Left lung (tissue), 10 donors: ENCODE results near the gene ZNF628. TPM values are rescaled to one million over a fixed set of nuclear protein-coding genes. Genes with fewer than 3 reads are reported as not detected.

Source experiments
- ATAC-seq: fragments of 200-7000 bp; cut with Tn5 transposase; one replicate; pipeline ENCODE4 v1.9.1; 2020; ENCODE audit warnings: moderate library complexity
- DNase-seq, 4 donors: peaks; one replicate each; pipeline ENCODE4 v3.0.0-alpha.2; 2013 to 2020
- H3K27ac ChIP-seq, 2 donors: fragments of 200-600 bp; sonication (generic) in 1 of 2; one replicate each; pipeline versions ENCODE4 v1.5.0 to v1.8.0; 2020 to 2021
- H3K27me3 ChIP-seq, 2 donors: fragments of 200-600 bp; sonication (generic) in 1 of 2; one replicate each; pipeline versions ENCODE4 v1.5.0 to v1.8.0; 2020 to 2021
- H3K36me3 ChIP-seq, 2 donors: fragments of 200-600 bp; sonication (generic) in 1 of 2; one replicate each; pipeline versions ENCODE4 v1.5.0 to v1.8.0; 2020 to 2021
- H3K4me1 ChIP-seq, 2 donors: fragments of 200-600 bp; one replicate each; pipeline ENCODE4 v1.8.0; 2021
- H3K4me3 ChIP-seq, 2 donors: fragments of 200-600 bp; sonication (generic) in 1 of 2; one replicate each; pipeline versions ENCODE4 v1.5.0 to v1.8.0; 2020 to 2021; ENCODE audit warnings: mild to moderate bottlenecking in 1 of 2
- H3K9me3 ChIP-seq, 2 donors: fragments of 200-600 bp; sonication (generic) in 1 of 2; one replicate each; pipeline versions ENCODE4 v1.5.0 to v1.8.0; 2020 to 2021
- intact Hi-C, 2 donors: fragments of 100-400 bp; cut with DNase I; formaldehyde crosslinking; loops; one replicate each; pipeline versions ENCODE4 v1.11.2 to v1.14.2; 2022
- polyA plus RNA-seq, 6 donors: library from polyadenylated mRNA; unstranded; fragments of 120-200 nt; gene quantifications; one replicate each; pipeline ENCODE4 v1.2.1, GENCODE V29; 2013; ENCODE audit not compliant: insufficient read length in 6 of 6
- total RNA-seq, 2 donors: library from RNA; stranded (reverse); fragmentation: NEBNext Ultra II Directional; extraction: Animal tissue kit (Norgen Biotek cat#: 25700); gene quantifications; one replicate each; pipeline ENCODE4 v1.2.1, GENCODE V29; 2021
- TF ChIP-seq, protein P1 (sequence below), 2 donors: fragments of 200-600 bp; sonication (generic) in 1 of 2; IDR thresholded peaks; one replicate each; pipeline versions ENCODE4 v1.5.0 to v1.8.0; 2021; ENCODE audit warnings: antibody characterized with exemption in 2 of 2
- donor health status: DM: no; HTN: yes; CAD: no.
- donor health status: DM: no; HTN: no; CAD: no.

ZNF628 gene
- total and polyA plus RNA-seq, 8 donors, result 1.6 to 9.5 (median 3.7) TPM

DNA sequence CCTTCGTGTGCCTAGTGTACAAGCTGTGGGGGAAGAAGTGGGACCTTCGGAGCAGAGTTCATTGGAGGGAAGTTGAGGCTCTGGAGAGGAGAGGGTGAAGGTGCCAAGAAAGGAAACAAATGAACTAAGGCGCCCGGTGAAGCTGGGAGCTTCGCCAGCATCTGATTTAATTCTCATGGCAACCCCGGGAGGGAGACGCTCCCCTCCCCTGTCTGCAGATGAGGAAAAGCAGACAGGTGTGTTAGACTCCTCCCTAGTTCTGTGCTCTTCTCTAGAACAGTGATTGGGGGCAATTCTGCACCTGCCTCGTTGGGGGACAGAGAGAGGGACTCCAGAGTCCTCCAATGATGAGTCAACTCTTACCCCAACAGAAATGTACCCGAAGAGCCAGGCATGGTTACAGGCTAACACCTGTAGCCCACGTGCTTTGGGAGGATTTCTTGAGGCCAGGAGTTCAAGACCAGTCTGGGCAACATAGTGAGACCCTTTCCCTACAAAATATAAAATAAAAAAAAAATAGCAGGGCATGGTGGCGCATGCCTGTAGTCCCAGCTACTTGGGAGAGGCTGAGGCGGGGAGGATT, 16.0 kb downstream of the ZNF628 start:
- TF ChIP-seq, protein P1, sequence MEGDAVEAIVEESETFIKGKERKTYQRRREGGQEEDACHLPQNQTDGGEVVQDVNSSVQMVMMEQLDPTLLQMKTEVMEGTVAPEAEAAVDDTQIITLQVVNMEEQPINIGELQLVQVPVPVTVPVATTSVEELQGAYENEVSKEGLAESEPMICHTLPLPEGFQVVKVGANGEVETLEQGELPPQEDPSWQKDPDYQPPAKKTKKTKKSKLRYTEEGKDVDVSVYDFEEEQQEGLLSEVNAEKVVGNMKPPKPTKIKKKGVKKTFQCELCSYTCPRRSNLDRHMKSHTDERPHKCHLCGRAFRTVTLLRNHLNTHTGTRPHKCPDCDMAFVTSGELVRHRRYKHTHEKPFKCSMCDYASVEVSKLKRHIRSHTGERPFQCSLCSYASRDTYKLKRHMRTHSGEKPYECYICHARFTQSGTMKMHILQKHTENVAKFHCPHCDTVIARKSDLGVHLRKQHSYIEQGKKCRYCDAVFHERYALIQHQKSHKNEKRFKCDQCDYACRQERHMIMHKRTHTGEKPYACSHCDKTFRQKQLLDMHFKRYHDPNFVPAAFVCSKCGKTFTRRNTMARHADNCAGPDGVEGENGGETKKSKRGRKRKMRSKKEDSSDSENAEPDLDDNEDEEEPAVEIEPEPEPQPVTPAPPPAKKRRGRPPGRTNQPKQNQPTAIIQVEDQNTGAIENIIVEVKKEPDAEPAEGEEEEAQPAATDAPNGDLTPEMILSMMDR (IDR thresholded peaks at IDR 0.05), result no peak
- Histone ChIP-seq H3K4me3 (no peak overlapping the region), H3K4me1 (no peaks in the 10 kb centered on the region), H3K27ac (no peak overlapping the region), H3K9me3 (no peaks in the 10 kb centered on the region), H3K27me3 (peaks cover 0 to 61% of the 10 kb centered on the region in 2 donors), H3K36me3 (no peaks in the 10 kb centered on the region)
- DNase-seq (no peak), ATAC-seq (no peak)
- intact Hi-C loops, result no loop called here

DNA sequence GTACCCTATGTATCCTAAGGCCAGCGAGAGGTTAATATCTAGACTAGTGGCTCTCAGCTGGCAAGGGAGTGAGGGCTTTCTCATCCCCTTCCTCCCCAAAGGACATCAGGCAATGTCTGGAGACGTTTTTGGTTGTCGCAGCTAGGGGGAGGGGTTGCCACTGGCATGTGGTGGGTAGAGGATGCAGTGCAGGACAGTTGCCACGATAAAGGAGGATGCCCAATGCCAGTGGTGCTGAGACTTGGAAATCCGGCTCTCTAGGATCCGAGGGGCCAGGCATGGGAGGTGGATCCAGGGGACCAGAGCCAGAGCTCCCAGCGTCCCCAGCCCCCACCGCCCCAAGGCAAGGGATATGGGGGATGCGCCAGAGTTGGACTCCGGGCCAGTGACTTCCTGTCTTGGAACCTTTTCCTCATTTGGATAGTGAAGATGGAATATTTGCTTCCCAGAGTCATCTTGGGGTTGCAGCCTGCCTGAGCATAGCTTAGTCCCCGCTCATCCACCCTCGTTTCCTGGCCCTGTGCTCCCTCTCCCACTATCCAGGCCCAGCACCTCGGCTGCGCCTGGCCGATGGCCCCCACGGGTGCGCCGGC, 16.7 kb downstream of the ZNF628 start:
- TF ChIP-seq, protein P1 (IDR thresholded peaks at IDR 0.05), result no peak
- intact Hi-C loops, result no loop called here
- Histone ChIP-seq H3K9me3 (no peaks in the 10 kb centered on the region), H3K4me3 (peak overlapping the region in 1 of 2 donors; percentile 15), H3K27ac (peak overlapping the region; percentile 45 to 80), H3K4me1 (no peaks in the 10 kb centered on the region), H3K36me3 (no peaks in the 10 kb centered on the region), H3K27me3 (peaks cover 0 to 61% of the 10 kb centered on the region in 2 donors)
- peak; percentile 13 for ATAC-seq
- peak in 1 of 4 donors; percentile 58 for DNase-seq

DNA sequence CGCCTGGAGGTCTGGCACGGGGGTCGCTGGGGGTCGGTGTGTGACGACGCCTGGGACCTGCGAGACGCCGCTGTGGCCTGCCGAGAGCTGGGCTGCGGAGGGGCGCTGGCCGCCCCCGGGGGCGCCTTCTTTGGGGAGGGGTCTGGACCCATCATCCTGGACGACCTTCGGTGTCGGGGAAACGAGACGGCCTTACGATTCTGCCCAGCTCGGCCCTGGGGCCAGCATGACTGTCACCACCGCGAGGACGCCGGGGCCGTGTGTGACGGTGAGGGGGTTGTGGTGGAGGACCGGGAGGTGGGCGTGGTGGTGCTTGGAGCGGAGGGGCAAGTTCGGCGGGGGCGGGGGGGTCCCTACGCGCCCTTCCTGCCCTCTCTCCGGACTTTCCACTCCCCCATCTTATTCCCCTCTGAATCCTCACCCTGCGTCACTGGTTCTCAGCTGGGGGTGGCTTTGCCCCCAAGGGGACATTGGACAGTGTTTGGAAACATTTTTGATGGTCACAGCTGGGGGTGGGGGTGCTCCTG, 17.3 kb downstream of the ZNF628 start:
- no peak for ATAC-seq
- peak overlapping the region; percentile 45 to 80 for H3K27ac ChIP-seq
- H3K4me3 ChIP-seq, result peak overlapping the region in 1 of 2 donors; percentile 15
- H3K9me3 ChIP-seq, result no peaks in the 10 kb centered on the region
- peak in 1 of 4 donors; percentile 74 for DNase-seq
- peaks cover 0 to 61% of the 10 kb centered on the region in 2 donors for H3K27me3 ChIP-seq
- H3K4me1 ChIP-seq, result no peaks in the 10 kb centered on the region
- TF ChIP-seq, protein P1 (IDR thresholded peaks at IDR 0.05), result no peak
- no peaks in the 10 kb centered on the region for H3K36me3 ChIP-seq
- intact Hi-C loops, result no loop called here

DNA sequence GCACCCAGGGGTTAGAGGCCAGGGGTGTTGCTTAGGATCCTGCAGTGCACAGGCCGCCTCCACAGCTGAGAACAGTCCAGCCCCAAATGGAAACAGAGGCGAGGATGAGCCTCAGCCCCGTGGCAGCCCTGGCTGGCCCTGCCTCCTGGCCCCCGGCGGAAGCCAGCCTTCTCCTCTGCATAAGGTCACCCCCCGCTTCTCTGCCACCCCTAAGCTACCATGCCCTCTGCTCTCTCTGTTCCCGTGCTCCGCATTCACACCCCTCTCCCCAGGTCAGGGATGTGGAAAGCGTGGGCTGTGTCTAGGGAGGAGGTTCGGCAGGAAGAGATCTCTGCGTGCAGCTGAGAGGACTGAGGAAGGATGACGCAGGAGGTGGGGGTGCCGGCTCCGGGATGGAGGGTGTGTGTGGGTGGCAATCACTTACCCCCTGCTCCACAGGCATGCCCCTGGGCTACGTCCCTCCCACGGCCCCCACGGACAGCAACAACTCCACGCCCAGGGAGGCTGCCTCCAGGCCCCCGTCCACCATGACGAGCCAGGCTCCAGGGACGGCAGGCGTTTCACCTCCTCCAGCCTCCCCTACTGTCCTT, 17.9 kb downstream of the ZNF628 start:
- TF ChIP-seq, protein P1 (IDR thresholded peaks at IDR 0.05), result no peak
- Histone ChIP-seq H3K27me3 (peaks cover 0 to 57% of the 10 kb centered on the region in 2 donors), H3K4me1 (no peaks in the 10 kb centered on the region), H3K4me3 (peak overlapping the region; percentile 3 to 15), H3K9me3 (no peaks in the 10 kb centered on the region), H3K36me3 (no peaks in the 10 kb centered on the region), H3K27ac (peak overlapping the region in 1 of 2 donors; percentile 80)
- ATAC-seq, result peak; percentile 38
- intact Hi-C loops, result no loop called here
- peak in 1 of 4 donors; percentile 80 for DNase-seq
